ENCODE measurements around the gene LIPG. TPM values are rescaled to one million over a fixed set of nuclear protein-coding genes. Genes with fewer than 3 reads are reported as not detected.

Gene LIPG
- total RNA-seq, 1 experiment from 2014 or later: 8.4 TPM

- CTCF ChIA-PET: no interaction called here
- no peak overlapping the region for H3K27ac ChIP-seq (ENCODE audit: low read depth, low read length, poor library complexity, severe bottlenecking)
- POLR2A ChIA-PET (ENCODE audit: low non-redundant PET): no interaction called here
- no peaks in the 10 kb centered on the region for H3K36me3 ChIP-seq (ENCODE audit: insufficient read depth, low read length, poor library complexity, severe bottlenecking)
- no TSS peak for BruUV-seq (replicated peaks)
- H3K27me3 ChIP-seq (replicated peaks; ENCODE audit: insufficient read depth, low read depth, low read length, poor library complexity): no peaks in the 10 kb centered on the region
- no peak overlapping the region for H3K4me3 ChIP-seq (ENCODE audit: low read depth, low read length, poor library complexity, severe bottlenecking)
- no peak for TF ChIP-seq EZH2 (IDR thresholded peaks at IDR 0.05; ENCODE audit: borderline replicate concordance, low read depth, low read length, poor library complexity, severe bottlenecking)
- no peak for TF ChIP-seq CTCF (conservative IDR thresholded peaks at IDR 0.05; ENCODE audit: low read depth, low read length)
- intact Hi-C loops (cut with micrococcal nuclease; ENCODE audit: unreplicated experiment): no loop called here
- H3K4me1 ChIP-seq (ENCODE audit: insufficient read depth, low read length, poor library complexity, severe bottlenecking): no peaks in the 10 kb centered on the region
- no peak for DNase-seq (ENCODE audit: low spot score)
- no peaks in the 10 kb centered on the region for H3K9me3 ChIP-seq (ENCODE audit: low read depth, low read length, poor library complexity, severe bottlenecking)
These were observed 84.0 kb downstream of the LIPG start for GRCh38 chr18:49645841-49646351.

- Histone ChIP-seq H3K27ac (ENCODE audit: low read depth, low read length, poor library complexity, severe bottlenecking) (no peak overlapping the region), H3K27me3 (replicated peaks; ENCODE audit: insufficient read depth, low read depth, low read length, poor library complexity) (no peaks in the 10 kb centered on the region), H3K36me3 (ENCODE audit: insufficient read depth, low read length, poor library complexity, severe bottlenecking) (no peaks in the 10 kb centered on the region), H3K4me3 (ENCODE audit: low read depth, low read length, poor library complexity, severe bottlenecking) (no peak overlapping the region), H3K9me3 (ENCODE audit: low read depth, low read length, poor library complexity, severe bottlenecking) (no peaks in the 10 kb centered on the region), H3K4me1 (ENCODE audit: insufficient read depth, low read length, poor library complexity, severe bottlenecking) (no peaks in the 10 kb centered on the region)
- TF ChIP-seq EZH2 (IDR thresholded peaks at IDR 0.05; ENCODE audit: borderline replicate concordance, low read depth, low read length, poor library complexity, severe bottlenecking) (no peak), CTCF (conservative IDR thresholded peaks at IDR 0.05; ENCODE audit: low read depth, low read length) (no peak)
- CTCF ChIA-PET: no interaction called here
- DNase-seq (ENCODE audit: low spot score): no peak
- BruUV-seq (replicated peaks): no TSS peak
- POLR2A ChIA-PET (ENCODE audit: low non-redundant PET): no interaction called here
- intact Hi-C loops (cut with micrococcal nuclease; ENCODE audit: unreplicated experiment): no loop called here
These were observed 85.0 kb downstream of the LIPG start for GRCh38 chr18:49646873-49647272.

GRCh38 chr18:49647496-49648168, 85.8 kb downstream of the LIPG start:
- ChIA-PET CTCF (no interaction called here), POLR2A (ENCODE audit: low non-redundant PET) (no interaction called here)
- Histone ChIP-seq H3K4me3 (ENCODE audit: low read depth, low read length, poor library complexity, severe bottlenecking) (no peak overlapping the region), H3K4me1 (ENCODE audit: insufficient read depth, low read length, poor library complexity, severe bottlenecking) (no peaks in the 10 kb centered on the region), H3K36me3 (ENCODE audit: insufficient read depth, low read length, poor library complexity, severe bottlenecking) (no peaks in the 10 kb centered on the region), H3K27ac (ENCODE audit: low read depth, low read length, poor library complexity, severe bottlenecking) (no peak overlapping the region), H3K27me3 (replicated peaks; ENCODE audit: insufficient read depth, low read depth, low read length, poor library complexity) (no peaks in the 10 kb centered on the region), H3K9me3 (ENCODE audit: low read depth, low read length, poor library complexity, severe bottlenecking) (no peaks in the 10 kb centered on the region)
- DNase-seq (ENCODE audit: low spot score): no peak
- intact Hi-C loops (cut with micrococcal nuclease; ENCODE audit: unreplicated experiment): no loop called here
- BruUV-seq (replicated peaks): no TSS peak
- TF ChIP-seq EZH2 (IDR thresholded peaks at IDR 0.05; ENCODE audit: borderline replicate concordance, low read depth, low read length, poor library complexity, severe bottlenecking): no peak
- no peak for TF ChIP-seq CTCF (conservative IDR thresholded peaks at IDR 0.05; ENCODE audit: low read depth, low read length)
